ENCODE data around the gene FYN.

GRCh38 chr6:111734068-111735061 is 138.9 kb downstream of the FYN start:
- no peak for TF ChIP-seq EZH2 (IDR thresholded peaks at IDR 0.05)
- no peak for TF ChIP-seq POLR2AphosphoS5 (IDR thresholded peaks at IDR 0.05; ENCODE audit: borderline replicate concordance, low read depth, low read length)
- TF ChIP-seq FOXP2 (optimal IDR thresholded peaks at IDR 0.05; ENCODE audit: control extremely low read depth, extremely low read length, insufficient read depth), result no peak
